Neuronal stem cell (in vitro differentiated cells): ENCODE measurements around the gene CCR7.
"Not testable (repeated sequence)": the region's sequence is repeated elsewhere in the genome, so short reads cannot be mapped to it uniquely, and the experiment has no call there.

Experiments
- DNase-seq: peaks from one replicate; pipeline ENCODE4 v3.0.0-alpha.2; 2013; ENCODE audit warnings: low spot score
- H2AFZ ChIP-seq: one replicate; pipeline ENCODE4 v1.6.1; 2013; ENCODE audit warnings: mild to moderate bottlenecking, low read length, inconsistent platforms
- H2AK5ac ChIP-seq: 2 replicates; pipeline ENCODE4 v1.6.1; 2013; ENCODE audit warnings: low read depth, mild to moderate bottlenecking, inconsistent platforms, low read length, moderate library complexity, mixed read lengths
- H2BK120ac ChIP-seq: 2 replicates; pipeline ENCODE4 v1.6.1; 2013; ENCODE audit warnings: low read depth, mild to moderate bottlenecking, inconsistent platforms, low read length, moderate library complexity, mixed read lengths
- H2BK12ac ChIP-seq: one replicate; pipeline ENCODE4 v1.6.1; 2013; ENCODE audit warnings: low read length, inconsistent platforms
- H2BK15ac ChIP-seq: 2 replicates; pipeline ENCODE4 v1.6.1; 2013; ENCODE audit warnings: mild to moderate bottlenecking, low read length, inconsistent platforms, mixed read lengths
- H2BK5ac ChIP-seq: one replicate; pipeline ENCODE4 v1.6.1; 2013; ENCODE audit warnings: inconsistent platforms, mild to moderate bottlenecking, low read length, moderate library complexity
- H3K14ac ChIP-seq: one replicate; pipeline ENCODE4 v1.6.1; 2013; ENCODE audit warnings: low read length, inconsistent platforms
- H3K18ac ChIP-seq: 2 replicates; pipeline ENCODE4 v1.6.1; 2013; ENCODE audit warnings: low read length, inconsistent platforms
- H3K23ac ChIP-seq: 2 replicates; pipeline ENCODE4 v1.6.1; 2013; ENCODE audit warnings: low read depth, mild to moderate bottlenecking, mixed read lengths, low read length, inconsistent platforms; ENCODE audit not compliant: poor library complexity
- H3K27ac ChIP-seq: replicated peaks from 3 replicates; pipeline ENCODE4 v1.5.1; 2013; ENCODE audit warnings: low read length, inconsistent platforms
- H3K27me3 ChIP-seq, 3 experiments: 2 replicates each; pipeline ENCODE4 v1.6.1; 2013; ENCODE audit warnings: low read length in 3 of 3, mild to moderate bottlenecking in 2 of 3, inconsistent platforms in 1 of 3, low read depth in 1 of 3, mixed read lengths in 1 of 3, moderate library complexity in 1 of 3; ENCODE audit not compliant: control insufficient read depth in 3 of 3, insufficient read depth in 3 of 3
- H3K36me3 ChIP-seq, 2 donors: replicated peaks in 1 of 2; 2 replicates each; pipeline ENCODE4 v1.6.1; 2013; ENCODE audit warnings: low read length in 2 of 2; ENCODE audit not compliant: control insufficient read depth in 2 of 2, insufficient read depth in 2 of 2
- H3K4ac ChIP-seq: 2 replicates; pipeline ENCODE4 v1.6.1; 2013; ENCODE audit warnings: inconsistent platforms, mild to moderate bottlenecking, low read length, moderate library complexity
- H3K4me1 ChIP-seq, 2 donors: 1 replicate in 1 of 2; 2 replicates in 1 of 2; pipeline ENCODE4 v1.6.1; 2013; ENCODE audit warnings: low read length in 2 of 2, low read depth in 1 of 2; ENCODE audit not compliant: control insufficient read depth in 2 of 2, insufficient read depth in 1 of 2
- H3K4me2 ChIP-seq: one replicate; pipeline ENCODE4 v1.6.1; 2013; ENCODE audit warnings: mild to moderate bottlenecking, low read length, inconsistent platforms; ENCODE audit not compliant: insufficient read depth, poor library complexity, severe bottlenecking
- H3K4me3 ChIP-seq, 2 donors: 2 replicates each; pipeline ENCODE4 v1.5.1; 2013; ENCODE audit warnings: low read length in 2 of 2, mild to moderate bottlenecking in 2 of 2, inconsistent platforms in 1 of 2, moderate library complexity in 1 of 2
- H3K79me1 ChIP-seq: one replicate; pipeline ENCODE4 v1.6.1; 2013; ENCODE audit warnings: low read depth, mild to moderate bottlenecking, inconsistent platforms, low read length, moderate library complexity
- H3K9ac ChIP-seq: one replicate; pipeline ENCODE4 v1.6.1; 2013; ENCODE audit warnings: mild to moderate bottlenecking, low read depth, low read length, inconsistent platforms; ENCODE audit not compliant: poor library complexity
- H3K9me3 ChIP-seq, 2 donors: replicated peaks in 1 of 2; 2 replicates each; pipeline versions ENCODE3 to v1.6.1; 2013; ENCODE audit warnings: low read length in 2 of 2, mild to moderate bottlenecking in 2 of 2, inconsistent platforms in 1 of 2, low read depth in 1 of 2, mixed read lengths in 1 of 2, moderate library complexity in 1 of 2; ENCODE audit not compliant: control insufficient read depth in 2 of 2, insufficient read depth in 1 of 2
- H4K8ac ChIP-seq: one replicate; pipeline ENCODE4 v1.6.1; 2013; ENCODE audit warnings: low read depth, mild to moderate bottlenecking, inconsistent platforms, low read length, moderate library complexity
- H4K91ac ChIP-seq: one replicate; pipeline ENCODE4 v1.6.1; 2013; ENCODE audit warnings: low read length, low read depth, mild to moderate bottlenecking, inconsistent platforms; ENCODE audit not compliant: poor library complexity
- WGBS, 2 donors: extraction: QIAGEN DNeasy Blood & Tissue Kit; methylation state at CpG; one replicate each; pipeline ENCODE4 v1.1.7; 2013; ENCODE audit warnings: missing lambda C conversion rate in 2 of 2, mixed read lengths in 1 of 2; ENCODE audit not compliant: insufficient read length in 2 of 2, insufficient replicate concordance in 1 of 2; ENCODE audit errors: extremely low coverage in 2 of 2; 5-methylcytosine and 5-hydroxymethylcytosine counted together

The CCR7 gene

GRCh38 chr17:40577611-40578065, 12.4 kb upstream of the CCR7 start:
- Histone ChIP-seq H3K36me3 (no peaks in the 10 kb centered on the region), H3K4me3 (no peak overlapping the region), H3K23ac (no peak overlapping the region), H2BK15ac (no peak overlapping the region), H3K9me3 (no peaks in the 10 kb centered on the region), H2AFZ (no peak overlapping the region), H3K27me3 (no peaks in the 10 kb centered on the region), H3K4ac (no peak overlapping the region), H4K91ac (no peak overlapping the region), H3K79me1 (no peaks in the 10 kb centered on the region), H3K14ac (no peak overlapping the region), H3K4me1 (peaks cover 2 to 9% of the 10 kb centered on the region in 2 donors), H2BK5ac (no peak overlapping the region), H2BK120ac (no peak overlapping the region), H3K4me2 (no peak overlapping the region), H2AK5ac (no peak overlapping the region), H3K9ac (no peak overlapping the region), H2BK12ac (no peak overlapping the region), H3K27ac (no peak overlapping the region), H3K18ac (no peak overlapping the region), H4K8ac (no peak overlapping the region)
- no CpG with 5 or more reads among the region's 5 CpGs for WGBS, 2 donors
- no peak for DNase-seq

GRCh38 chr17:40576113-40576740, 11.0 kb upstream of the CCR7 start:
- WGBS, 2 donors, result no CpG with 5 or more reads among the region's 5 CpGs
- H2BK12ac ChIP-seq, result no peak overlapping the region
- H3K79me1 ChIP-seq, result no peaks in the 10 kb centered on the region
- no peak overlapping the region for H2BK15ac ChIP-seq
- no peak overlapping the region for H2BK5ac ChIP-seq
- no peak overlapping the region for H4K8ac ChIP-seq
- no peak for DNase-seq
- H3K23ac ChIP-seq, result no peak overlapping the region
- no peaks in the 10 kb centered on the region for H3K4me1 ChIP-seq
- no peak overlapping the region for H3K4me2 ChIP-seq
- H4K91ac ChIP-seq, result no peak overlapping the region
- H3K4ac ChIP-seq, result no peak overlapping the region
- H3K14ac ChIP-seq, result no peak overlapping the region
- no peak overlapping the region for H3K18ac ChIP-seq
- H3K27ac ChIP-seq, result no peak overlapping the region
- no peaks in the 10 kb centered on the region for H3K9me3 ChIP-seq
- no peak overlapping the region for H2AFZ ChIP-seq
- H3K4me3 ChIP-seq, result no peak overlapping the region
- H3K9ac ChIP-seq, result no peak overlapping the region
- H2BK120ac ChIP-seq, result no peak overlapping the region
- no peaks in the 10 kb centered on the region for H3K27me3 ChIP-seq
- H3K36me3 ChIP-seq, result no peaks in the 10 kb centered on the region
- no peak overlapping the region for H2AK5ac ChIP-seq

GRCh38 chr17:40574292-40574691, 9.0 kb upstream of the CCR7 start:
- Histone ChIP-seq H3K23ac (no peak overlapping the region), H3K36me3 (no peaks in the 10 kb centered on the region), H3K27me3 (no peaks in the 10 kb centered on the region), H3K14ac (no peak overlapping the region), H3K9ac (no peak overlapping the region), H2BK12ac (no peak overlapping the region), H3K9me3 (peaks cover 0 to 1% of the 10 kb centered on the region in 2 donors), H3K4me1 (no peaks in the 10 kb centered on the region), H3K4me2 (no peak overlapping the region), H3K18ac (no peak overlapping the region), H2AK5ac (no peak overlapping the region), H3K4ac (no peak overlapping the region), H4K8ac (no peak overlapping the region), H4K91ac (no peak overlapping the region), H2BK5ac (no peak overlapping the region), H3K79me1 (no peaks in the 10 kb centered on the region), H2BK120ac (no peak overlapping the region), H2BK15ac (no peak overlapping the region), H3K4me3 (no peak overlapping the region), H3K27ac (no peak overlapping the region), H2AFZ (no peak overlapping the region)
- DNase-seq, result no peak

- WGBS, 2 donors, result no CpG with 5 or more reads among the region's 3 CpGs
- H3K4me3 ChIP-seq, H4K91ac ChIP-seq: not testable (repeated sequence)
Observed at GRCh38 chr17:40572245-40572993, 7.1 kb upstream of the CCR7 start.

More at GRCh38 chr17:40572245-40572993, 7.1 kb upstream of the CCR7 start:
- not testable (repeated sequence) for H2AK5ac ChIP-seq, H3K14ac ChIP-seq, H2BK120ac ChIP-seq, H3K27ac ChIP-seq, H3K18ac ChIP-seq, H3K9me3 ChIP-seq, H2BK15ac ChIP-seq, H3K4me1 ChIP-seq, H2BK12ac ChIP-seq, H3K36me3 ChIP-seq, H3K9ac ChIP-seq, H2BK5ac ChIP-seq, H3K4ac ChIP-seq, H2AFZ ChIP-seq, H3K23ac ChIP-seq, H4K8ac ChIP-seq, DNase-seq, H3K4me2 ChIP-seq, H3K27me3 ChIP-seq, H3K79me1 ChIP-seq
